Rectal smooth muscle tissue (tissue), 1 donor: Measurements from ENCODE around the gene SLC30A2.
A peak's percentile ranks its signal among the peaks of the same experiment; 100 is the strongest.

Experiments used
- H3K27ac ChIP-seq: one replicate; pipeline ENCODE4 v1.7.0; 2013; ENCODE audit warnings: low read depth, low read length, inconsistent platforms
- H3K27me3 ChIP-seq: one replicate; pipeline ENCODE4 v1.7.0; 2013; ENCODE audit warnings: low read length; ENCODE audit not compliant: control insufficient read depth, insufficient read depth
- H3K36me3 ChIP-seq: one replicate; pipeline ENCODE4 v1.7.0; 2013; ENCODE audit warnings: low read length; ENCODE audit not compliant: control insufficient read depth, insufficient read depth
- H3K4me1 ChIP-seq: one replicate; pipeline ENCODE4 v1.7.0; 2013; ENCODE audit warnings: low read length; ENCODE audit not compliant: control insufficient read depth, insufficient read depth
- H3K4me3 ChIP-seq: one replicate; pipeline ENCODE4 v1.7.0; 2013; ENCODE audit warnings: low read length
- H3K9ac ChIP-seq: one replicate; pipeline ENCODE4 v1.7.0; 2013; ENCODE audit warnings: low read length

The SLC30A2 gene

DNA sequence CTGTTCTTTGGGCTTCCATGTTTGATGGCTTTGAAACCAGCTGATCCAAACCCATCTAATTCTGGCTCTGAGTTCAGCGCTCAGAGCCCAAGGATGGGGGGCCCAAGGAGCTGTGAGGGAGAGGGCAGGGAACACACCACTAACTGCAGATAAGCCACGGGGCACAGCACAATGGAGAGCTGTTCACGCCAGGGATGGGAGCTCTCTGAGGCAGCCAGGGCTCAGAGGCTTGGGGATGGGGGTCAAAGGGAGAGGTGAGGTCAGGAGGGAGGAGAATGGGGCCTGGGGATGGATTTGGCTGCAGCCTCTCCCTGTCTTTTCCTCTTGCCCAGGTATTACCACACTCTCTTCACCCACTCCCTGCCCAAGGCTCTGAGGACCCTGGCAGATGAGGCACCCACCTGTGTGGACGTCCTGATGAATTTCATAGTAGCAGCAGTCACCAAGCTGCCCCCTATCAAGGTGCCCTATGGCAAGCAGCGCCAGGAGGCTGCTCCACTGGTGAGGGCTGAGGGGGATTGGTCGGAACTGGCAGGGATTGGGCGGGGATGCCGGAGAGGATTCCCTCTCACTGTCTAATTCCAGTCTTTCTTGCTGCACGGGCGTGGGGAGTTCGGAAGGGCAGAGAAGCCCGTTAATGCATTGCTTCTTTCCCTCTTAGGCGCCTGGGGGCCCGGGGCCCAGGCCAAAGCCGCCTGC is 11.3 kb downstream of the SLC30A2 start:
- Histone ChIP-seq H3K4me1 (peaks cover 6% of the 10 kb centered on the region), H3K9ac (no peak overlapping the region), H3K27me3 (no peaks in the 10 kb centered on the region), H3K4me3 (peak overlapping the region; percentile 96), H3K36me3 (no peaks in the 10 kb centered on the region), H3K27ac (no peak overlapping the region)

DNA sequence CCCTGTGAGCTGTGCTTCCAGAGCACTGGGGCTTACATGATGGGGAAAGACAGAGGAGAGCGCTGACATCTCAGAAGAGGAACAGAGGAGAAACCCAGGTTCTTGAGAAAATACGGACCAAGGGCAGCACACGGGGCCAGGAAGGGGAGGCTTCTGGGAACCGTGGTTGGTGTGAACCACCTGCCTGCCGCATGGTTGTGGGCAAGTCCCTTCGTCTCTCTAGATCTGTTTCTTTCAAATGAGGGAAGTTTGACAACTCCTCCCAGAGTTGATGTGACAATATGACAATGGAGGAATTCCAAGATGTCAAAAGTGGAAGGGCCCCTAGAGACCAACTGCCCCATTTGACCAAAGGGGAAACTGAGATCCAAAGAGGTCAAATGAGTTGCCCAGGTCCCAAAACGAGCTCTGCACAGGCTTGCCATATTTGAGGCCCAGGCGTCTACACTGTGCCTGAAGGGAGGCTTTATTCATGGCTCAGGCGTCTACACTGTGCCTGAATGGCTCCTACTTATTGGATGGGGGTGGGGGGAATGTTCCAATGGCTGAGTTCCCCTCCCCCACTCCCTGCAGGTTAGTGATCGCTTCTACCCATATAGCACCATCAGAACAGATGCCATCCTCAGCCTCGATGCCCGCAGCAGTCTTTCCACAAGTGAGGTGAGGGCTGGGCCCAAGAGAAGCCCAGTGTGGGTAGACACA is 13.1 kb downstream of the SLC30A2 start:
- Histone ChIP-seq H3K9ac (no peak overlapping the region), H3K27ac (no peak overlapping the region), H3K4me1 (peaks cover 6% of the 10 kb centered on the region), H3K27me3 (no peaks in the 10 kb centered on the region), H3K36me3 (no peaks in the 10 kb centered on the region), H3K4me3 (no peak overlapping the region)

DNA sequence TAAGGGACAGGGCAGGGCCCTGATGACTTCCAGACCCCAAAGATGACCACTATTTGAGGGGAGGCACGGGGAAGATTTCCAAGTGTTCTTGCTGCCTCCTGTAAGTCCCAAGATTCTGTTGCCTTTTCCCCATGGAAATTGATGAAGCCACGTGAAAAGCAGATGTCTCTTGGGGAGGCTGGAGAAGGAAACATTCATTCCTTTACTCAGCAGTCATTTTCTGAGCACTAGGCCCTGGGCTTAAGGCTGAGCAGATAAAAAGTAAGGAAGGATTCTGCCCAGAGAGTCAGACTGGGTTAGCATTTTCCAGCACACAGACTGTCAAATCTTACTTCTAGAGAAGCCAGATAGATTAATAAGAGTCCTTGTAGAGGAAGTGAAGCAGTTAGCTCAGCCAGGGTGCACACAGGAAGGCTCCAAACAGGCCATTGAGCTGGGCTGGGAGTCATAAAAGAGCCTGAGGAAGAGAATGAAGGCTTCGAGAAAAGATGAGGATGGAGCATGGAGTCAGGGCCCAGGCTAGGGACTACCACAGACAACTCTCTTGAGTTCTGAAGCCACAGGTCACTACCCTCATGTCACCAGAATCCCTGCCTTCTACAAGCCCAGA is 14.2 kb downstream of the SLC30A2 start:
- Histone ChIP-seq H3K9ac (no peak overlapping the region), H3K27me3 (no peaks in the 10 kb centered on the region), H3K4me3 (no peak overlapping the region), H3K4me1 (peaks cover 6% of the 10 kb centered on the region), H3K36me3 (no peaks in the 10 kb centered on the region), H3K27ac (no peak overlapping the region)

- Histone ChIP-seq H3K9ac (no peak overlapping the region), H3K4me3 (no peak overlapping the region), H3K4me1 (peaks cover 5% of the 10 kb centered on the region), H3K27ac (no peak overlapping the region), H3K36me3 (no peaks in the 10 kb centered on the region), H3K27me3 (no peaks in the 10 kb centered on the region)
Measured at GRCh38 chr1:26031196-26031595, 14.7 kb downstream of the SLC30A2 start.

DNA sequence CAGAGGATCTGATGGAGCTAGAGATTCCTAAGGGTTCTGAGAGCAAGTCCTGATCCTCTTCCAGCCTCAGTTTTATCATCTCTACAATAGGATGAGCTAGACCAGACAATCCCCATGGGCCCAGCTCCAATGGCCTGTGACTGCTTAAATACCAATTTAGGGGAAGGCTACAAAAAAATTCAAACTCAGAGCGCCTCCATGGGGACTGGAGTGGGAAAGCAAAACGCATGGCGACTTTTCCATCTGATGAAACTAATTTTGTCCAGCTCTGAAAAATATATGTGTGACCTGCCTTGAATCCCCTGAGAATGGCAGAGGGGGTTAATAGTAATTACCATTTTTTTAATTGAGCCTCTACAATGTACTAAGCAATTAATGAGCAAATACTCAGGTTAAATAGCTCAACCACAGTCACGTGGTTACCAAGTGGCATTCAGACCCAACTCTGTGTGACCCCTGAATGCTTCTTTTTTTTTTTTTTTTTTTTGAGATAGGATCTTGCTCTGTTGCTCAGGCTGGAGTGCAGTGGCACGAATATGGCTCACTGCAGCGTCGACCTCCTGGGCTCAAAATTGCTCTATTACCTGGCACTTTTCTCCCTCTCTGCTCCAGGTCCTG is 15.9 kb downstream of the SLC30A2 start:
- Histone ChIP-seq H3K36me3 (no peaks in the 10 kb centered on the region), H3K27me3 (no peaks in the 10 kb centered on the region), H3K27ac (no peak overlapping the region), H3K9ac (no peak overlapping the region), H3K4me3 (no peak overlapping the region), H3K4me1 (peaks cover 3% of the 10 kb centered on the region)

DNA sequence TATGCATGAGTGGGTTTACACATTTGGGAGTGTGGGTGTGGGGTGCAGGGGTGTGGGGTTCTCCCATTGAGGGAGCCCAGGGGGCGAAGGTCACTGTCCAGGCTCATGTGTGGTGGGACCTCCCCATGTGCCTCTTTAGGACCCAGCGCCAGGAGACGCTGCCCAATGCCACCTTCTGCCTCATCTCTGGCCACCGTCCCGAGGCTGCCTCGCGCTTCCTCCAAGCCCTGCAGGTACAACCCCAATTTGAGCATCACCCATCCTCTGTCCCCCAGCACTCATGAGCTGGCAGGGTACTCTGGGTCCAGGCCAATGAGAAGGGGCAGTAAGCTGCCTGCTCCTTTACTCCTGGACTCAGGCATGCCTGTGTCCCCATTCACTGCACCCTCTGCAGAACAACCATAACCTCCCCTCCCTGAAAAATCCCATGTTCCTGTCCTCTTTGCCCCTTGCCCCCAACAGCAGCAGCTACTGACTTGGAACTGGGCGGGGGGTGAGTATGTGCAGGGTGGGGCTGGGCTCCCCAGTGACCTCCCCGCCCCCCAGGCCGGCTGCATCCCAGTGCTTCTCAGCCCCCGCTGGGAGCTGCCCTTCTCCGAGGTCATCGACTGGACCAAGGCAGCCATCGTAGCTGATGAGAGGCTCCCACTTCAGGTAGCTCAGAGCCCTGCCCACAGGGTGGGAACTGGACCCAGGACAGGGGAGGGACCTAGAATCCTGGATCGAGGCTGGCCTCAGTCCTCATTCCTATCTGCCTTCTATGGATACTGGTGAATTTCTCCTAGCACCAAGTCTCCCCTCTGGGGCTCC is 16.7 kb downstream of the SLC30A2 start:
- Histone ChIP-seq H3K9ac (no peak overlapping the region), H3K4me3 (no peak overlapping the region), H3K27ac (no peak overlapping the region), H3K4me1 (no peaks in the 10 kb centered on the region), H3K27me3 (no peaks in the 10 kb centered on the region), H3K36me3 (no peaks in the 10 kb centered on the region)

- no peak overlapping the region for H3K27ac ChIP-seq
- no peaks in the 10 kb centered on the region for H3K27me3 ChIP-seq
- H3K4me3 ChIP-seq, result no peak overlapping the region
- H3K9ac ChIP-seq, result no peak overlapping the region
- no peaks in the 10 kb centered on the region for H3K4me1 ChIP-seq
- no peaks in the 10 kb centered on the region for H3K36me3 ChIP-seq
Measured at GRCh38 chr1:26028490-26028980, 17.4 kb downstream of the SLC30A2 start.

- H3K27ac ChIP-seq, result no peak overlapping the region
- H3K4me3 ChIP-seq, result no peak overlapping the region
- H3K9ac ChIP-seq, result no peak overlapping the region
Measured at GRCh38 chr1:26027716-26028489, 18.0 kb downstream of the SLC30A2 start.

GRCh38 chr1:26025517-26025916 is 20.4 kb downstream of the SLC30A2 start:
- H3K4me1 ChIP-seq, result no peaks in the 10 kb centered on the region
- H3K9ac ChIP-seq, result no peak overlapping the region
- no peaks in the 10 kb centered on the region for H3K36me3 ChIP-seq
- H3K27ac ChIP-seq, result no peak overlapping the region
- no peaks in the 10 kb centered on the region for H3K27me3 ChIP-seq
- H3K4me3 ChIP-seq, result no peak overlapping the region

More at GRCh38 chr1:26027716-26028489, 18.0 kb downstream of the SLC30A2 start:
- H3K4me1 ChIP-seq, result no peaks in the 10 kb centered on the region
- no peaks in the 10 kb centered on the region for H3K36me3 ChIP-seq
- no peaks in the 10 kb centered on the region for H3K27me3 ChIP-seq

DNA sequence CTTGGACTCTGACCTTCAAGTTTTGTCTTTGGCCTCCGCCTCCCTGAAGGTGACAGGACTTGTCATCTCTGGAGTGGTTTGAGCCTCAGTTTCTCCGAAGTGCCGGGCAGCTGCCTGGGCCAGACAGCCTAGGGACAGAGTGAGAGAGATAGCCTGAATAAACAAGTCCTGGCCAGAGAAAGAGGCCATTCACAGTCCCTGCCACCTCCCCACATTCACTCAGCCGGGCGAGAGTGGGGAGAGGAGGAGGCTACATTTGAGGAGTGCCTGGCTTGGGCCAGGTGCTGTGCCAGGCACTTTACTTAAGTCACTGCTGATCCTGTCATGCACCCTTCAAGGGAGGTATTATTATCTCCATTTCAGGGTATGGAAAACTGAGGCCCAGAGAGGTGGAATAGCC is 20.9 kb downstream of the SLC30A2 start:
- H3K27me3 ChIP-seq, result no peaks in the 10 kb centered on the region
- no peak overlapping the region for H3K27ac ChIP-seq
- H3K4me3 ChIP-seq, result no peak overlapping the region
- H3K36me3 ChIP-seq, result no peaks in the 10 kb centered on the region
- no peaks in the 10 kb centered on the region for H3K4me1 ChIP-seq
- no peak overlapping the region for H3K9ac ChIP-seq

GRCh38 chr1:26023826-26024225 is 22.1 kb downstream of the SLC30A2 start:
- Histone ChIP-seq H3K36me3 (no peaks in the 10 kb centered on the region), H3K4me1 (no peaks in the 10 kb centered on the region), H3K9ac (no peak overlapping the region), H3K4me3 (no peak overlapping the region), H3K27me3 (no peaks in the 10 kb centered on the region), H3K27ac (no peak overlapping the region)
